OCI-LY1 (cell line): ENCODE data around the gene APBA1.

Experiments
- H2AFZ ChIP-seq: fragments of 200-600 bp; sonication (generic), shearing (Covaris generic); 2 replicates; pipeline ENCODE4 v1.6.0; 2014; ENCODE audit warnings: antibody characterized with exemption, mild to moderate bottlenecking, low read length
- H3F3A ChIP-seq: fragments of 200-600 bp; sonication (generic), shearing (Covaris generic); 2 replicates; pipeline ENCODE4 v1.6.0; 2014; ENCODE audit warnings: mild to moderate bottlenecking, antibody characterized with exemption, low read length, moderate library complexity; ENCODE audit not compliant: insufficient read depth
- H3K27ac ChIP-seq: fragments of 200-600 bp; sonication (generic); 2 replicates; pipeline ENCODE4 v1.5.1; 2014; ENCODE audit warnings: low read length, mixed run types, mild to moderate bottlenecking, low read depth; ENCODE audit not compliant: poor library complexity, severe bottlenecking
- H3K27me3 ChIP-seq: fragments of 200-600 bp; sonication (generic); 2 replicates; pipeline ENCODE4 v1.6.0; 2014; ENCODE audit warnings: antibody characterized with exemption, mild to moderate bottlenecking, low read length, moderate library complexity; ENCODE audit not compliant: insufficient read depth
- H3K36me3 ChIP-seq: fragments of 200-600 bp; sonication (generic); 2 replicates; pipeline ENCODE4 v1.6.1; 2014; ENCODE audit warnings: mild to moderate bottlenecking, antibody characterized with exemption, low read length, moderate library complexity, mixed read lengths; ENCODE audit not compliant: insufficient read depth
- H3K4me1 ChIP-seq: fragments of 200-600 bp; sonication (generic); 2 replicates; pipeline ENCODE4 v1.5.1; 2014; ENCODE audit warnings: mild to moderate bottlenecking, low read length, moderate library complexity; ENCODE audit not compliant: insufficient read depth, severe bottlenecking
- H3K4me2 ChIP-seq: fragments of 200-600 bp; sonication (generic), shearing (Covaris generic); 2 replicates; pipeline ENCODE4 v1.6.1; 2014; ENCODE audit warnings: low read length
- H3K4me3 ChIP-seq: fragments of 200-600 bp; sonication (generic); 2 replicates; pipeline ENCODE4 v1.5.1; 2014; ENCODE audit warnings: low read length, low read depth, mild to moderate bottlenecking, mixed read lengths; ENCODE audit not compliant: poor library complexity, severe bottlenecking
- H3K79me2 ChIP-seq: fragments of 200-600 bp; shearing (Covaris generic); 2 replicates; pipeline ENCODE4 v1.6.1; 2016; ENCODE audit warnings: mixed run types, low read length, mixed read lengths; ENCODE audit not compliant: insufficient read depth
- H3K9ac ChIP-seq: fragments of 200-600 bp; sonication (generic), shearing (Covaris generic); 2 replicates; pipeline ENCODE4 v1.6.1; 2014; ENCODE audit warnings: mild to moderate bottlenecking, low read length, mixed read lengths
- H3K9me2 ChIP-seq: fragments of 200-600 bp; sonication (generic), shearing (Covaris generic); 2 replicates; pipeline ENCODE4 v1.6.1; 2014; ENCODE audit warnings: low read depth, mild to moderate bottlenecking, low read length, mixed read lengths
- H3K9me3 ChIP-seq: fragments of 200-600 bp; shearing (Covaris generic); 2 replicates; pipeline ENCODE4 v1.6.1; 2014; ENCODE audit warnings: low read length, mixed read lengths
- H4K20me1 ChIP-seq: fragments of 200-600 bp; sonication (generic), shearing (Covaris generic); 2 replicates; pipeline ENCODE4 v1.6.0; 2016; ENCODE audit warnings: mild to moderate bottlenecking, low read length; ENCODE audit not compliant: insufficient read depth
- CTCF ChIP-seq: fragments of 200-600 bp; sonication (generic), shearing (Covaris generic); IDR thresholded peaks from 2 replicates; pipeline ENCODE4 v1.5.1; 2017; ENCODE audit warnings: mild to moderate bottlenecking, antibody characterized with exemption, low read length, moderate library complexity, mixed read lengths
- EZH2 ChIP-seq: fragments of 200-600 bp; sonication (generic), shearing (Covaris generic); IDR thresholded peaks from 2 replicates; pipeline ENCODE4 v1.8.0; 2017; ENCODE audit warnings: borderline replicate concordance, mixed run types, mild to moderate bottlenecking, antibody characterized with exemption, low read length, moderate library complexity, mixed read lengths

APBA1 gene

GRCh38 chr9:69594180-69594579, 78.0 kb downstream of the APBA1 start:
- no peak overlapping the region for H2AFZ ChIP-seq
- H3K27ac ChIP-seq = no peak overlapping the region
- no peaks in the 10 kb centered on the region for H3K9me2 ChIP-seq
- H3K27me3 ChIP-seq = no peaks in the 10 kb centered on the region
- H3K4me1 ChIP-seq = no peaks in the 10 kb centered on the region
- no peaks in the 10 kb centered on the region for H3K79me2 ChIP-seq
- H3K9ac ChIP-seq = no peak overlapping the region
- no peak overlapping the region for H3K4me2 ChIP-seq
- H4K20me1 ChIP-seq = no peaks in the 10 kb centered on the region
- no peaks in the 10 kb centered on the region for H3F3A ChIP-seq
- TF ChIP-seq CTCF (no peak), EZH2 (no peak)
- H3K4me3 ChIP-seq = no peak overlapping the region
- H3K9me3 ChIP-seq = no peaks in the 10 kb centered on the region
- no peaks in the 10 kb centered on the region for H3K36me3 ChIP-seq

- H3K27me3 ChIP-seq = no peaks in the 10 kb centered on the region
- H3K4me1 ChIP-seq = no peaks in the 10 kb centered on the region
- H3K27ac ChIP-seq = no peak overlapping the region
- H3F3A ChIP-seq = no peaks in the 10 kb centered on the region
- no peaks in the 10 kb centered on the region for H3K9me2 ChIP-seq
- TF ChIP-seq CTCF (no peak), EZH2 (no peak)
- H3K36me3 ChIP-seq = no peaks in the 10 kb centered on the region
- no peak overlapping the region for H3K4me3 ChIP-seq
- H3K9me3 ChIP-seq = no peaks in the 10 kb centered on the region
- no peak overlapping the region for H2AFZ ChIP-seq
- H3K9ac ChIP-seq = no peak overlapping the region
- H4K20me1 ChIP-seq = no peaks in the 10 kb centered on the region
- no peaks in the 10 kb centered on the region for H3K79me2 ChIP-seq
- H3K4me2 ChIP-seq = no peak overlapping the region
Observed at GRCh38 chr9:69593756-69594155, 78.4 kb downstream of the APBA1 start.

- no peak overlapping the region for H3K9ac ChIP-seq
- H3K4me2 ChIP-seq = no peak overlapping the region
- H3K4me3 ChIP-seq = no peak overlapping the region
- H3F3A ChIP-seq = no peaks in the 10 kb centered on the region
- H4K20me1 ChIP-seq = no peaks in the 10 kb centered on the region
- H3K36me3 ChIP-seq = no peaks in the 10 kb centered on the region
- no peaks in the 10 kb centered on the region for H3K9me2 ChIP-seq
- no peak overlapping the region for H3K27ac ChIP-seq
- no peaks in the 10 kb centered on the region; the same call in 1 of the 2 replicates for H3K27me3 ChIP-seq
- no peak overlapping the region for H2AFZ ChIP-seq
- no peaks in the 10 kb centered on the region for H3K4me1 ChIP-seq
- no peaks in the 10 kb centered on the region for H3K79me2 ChIP-seq
- TF ChIP-seq EZH2 (no peak), CTCF (no peak)
- H3K9me3 ChIP-seq = no peaks in the 10 kb centered on the region
Observed at GRCh38 chr9:69593301-69593700, 78.9 kb downstream of the APBA1 start.
